Body of pancreas (tissue), 4 donors: ENCODE measurements around the gene ULK4.

Experiments used
- POLR2A ChIP-seq, 3 donors: fragments of 450-650 bp; IDR thresholded peaks; one replicate each; pipeline ENCODE4 v1.6.1; 2016; ENCODE audit warnings: antibody characterized with exemption in 3 of 3, mild to moderate bottlenecking in 2 of 3
- TF ChIP-seq, protein P1 (sequence below), 7 experiments: fragments of 450-650 bp in 4 of 7; fragments of 200-600 bp in 3 of 7; sonication (generic) in 3 of 7; IDR thresholded peaks; one replicate each; pipeline ENCODE4 v1.5.1; 2016 to 2019; ENCODE audit warnings: antibody characterized with exemption in 7 of 7

DNA sequence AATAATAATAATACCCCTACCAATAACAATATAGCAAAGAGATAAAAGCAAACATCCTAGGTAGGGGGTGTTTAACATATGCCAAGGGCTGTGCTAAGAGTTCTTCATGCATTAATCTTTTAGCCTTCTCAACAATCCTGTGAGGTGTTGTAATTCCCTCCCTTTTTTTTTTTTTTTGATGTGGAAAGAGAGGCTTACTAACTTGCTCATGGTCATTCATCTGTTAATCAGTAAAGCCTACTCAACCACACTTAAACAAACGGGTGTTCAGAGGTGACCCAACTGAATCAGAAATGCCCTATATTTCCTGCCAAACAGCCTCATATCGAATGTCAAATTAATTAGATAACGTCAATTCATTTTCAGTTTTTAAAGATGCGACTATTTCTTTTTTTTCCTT is 530.5 kb downstream of the ULK4 start:
- TF ChIP-seq, protein P1, sequence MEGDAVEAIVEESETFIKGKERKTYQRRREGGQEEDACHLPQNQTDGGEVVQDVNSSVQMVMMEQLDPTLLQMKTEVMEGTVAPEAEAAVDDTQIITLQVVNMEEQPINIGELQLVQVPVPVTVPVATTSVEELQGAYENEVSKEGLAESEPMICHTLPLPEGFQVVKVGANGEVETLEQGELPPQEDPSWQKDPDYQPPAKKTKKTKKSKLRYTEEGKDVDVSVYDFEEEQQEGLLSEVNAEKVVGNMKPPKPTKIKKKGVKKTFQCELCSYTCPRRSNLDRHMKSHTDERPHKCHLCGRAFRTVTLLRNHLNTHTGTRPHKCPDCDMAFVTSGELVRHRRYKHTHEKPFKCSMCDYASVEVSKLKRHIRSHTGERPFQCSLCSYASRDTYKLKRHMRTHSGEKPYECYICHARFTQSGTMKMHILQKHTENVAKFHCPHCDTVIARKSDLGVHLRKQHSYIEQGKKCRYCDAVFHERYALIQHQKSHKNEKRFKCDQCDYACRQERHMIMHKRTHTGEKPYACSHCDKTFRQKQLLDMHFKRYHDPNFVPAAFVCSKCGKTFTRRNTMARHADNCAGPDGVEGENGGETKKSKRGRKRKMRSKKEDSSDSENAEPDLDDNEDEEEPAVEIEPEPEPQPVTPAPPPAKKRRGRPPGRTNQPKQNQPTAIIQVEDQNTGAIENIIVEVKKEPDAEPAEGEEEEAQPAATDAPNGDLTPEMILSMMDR (IDR thresholded peaks at IDR 0.05): no peak
- no peak for TF ChIP-seq POLR2A (IDR thresholded peaks at IDR 0.05)
